Thyroid gland (tissue), 4 donors: ENCODE measurements around the gene PDE6A.

ENCODE experiments used
- POLR2A ChIP-seq, 2 donors: fragments of 450-650 bp; IDR thresholded peaks; one replicate each; pipeline ENCODE4 v1.6.1; 2017; ENCODE audit warnings: antibody characterized with exemption in 2 of 2, mild to moderate bottlenecking in 2 of 2, moderate library complexity in 1 of 2
- TF ChIP-seq, protein P1 (sequence below), 6 experiments: fragments of 200-600 bp in 3 of 6; fragments of 450-650 bp in 3 of 6; sonication (generic) in 3 of 6; IDR thresholded peaks; one replicate each; pipeline ENCODE4 v1.5.1; 2016 to 2019; ENCODE audit warnings: antibody characterized with exemption in 6 of 6, mild to moderate bottlenecking in 2 of 6, inconsistent platforms in 1 of 6, moderate library complexity in 1 of 6

GRCh38 chr5:149865746-149866145, 78.8 kb downstream of the PDE6A start:
- TF ChIP-seq, protein P1, sequence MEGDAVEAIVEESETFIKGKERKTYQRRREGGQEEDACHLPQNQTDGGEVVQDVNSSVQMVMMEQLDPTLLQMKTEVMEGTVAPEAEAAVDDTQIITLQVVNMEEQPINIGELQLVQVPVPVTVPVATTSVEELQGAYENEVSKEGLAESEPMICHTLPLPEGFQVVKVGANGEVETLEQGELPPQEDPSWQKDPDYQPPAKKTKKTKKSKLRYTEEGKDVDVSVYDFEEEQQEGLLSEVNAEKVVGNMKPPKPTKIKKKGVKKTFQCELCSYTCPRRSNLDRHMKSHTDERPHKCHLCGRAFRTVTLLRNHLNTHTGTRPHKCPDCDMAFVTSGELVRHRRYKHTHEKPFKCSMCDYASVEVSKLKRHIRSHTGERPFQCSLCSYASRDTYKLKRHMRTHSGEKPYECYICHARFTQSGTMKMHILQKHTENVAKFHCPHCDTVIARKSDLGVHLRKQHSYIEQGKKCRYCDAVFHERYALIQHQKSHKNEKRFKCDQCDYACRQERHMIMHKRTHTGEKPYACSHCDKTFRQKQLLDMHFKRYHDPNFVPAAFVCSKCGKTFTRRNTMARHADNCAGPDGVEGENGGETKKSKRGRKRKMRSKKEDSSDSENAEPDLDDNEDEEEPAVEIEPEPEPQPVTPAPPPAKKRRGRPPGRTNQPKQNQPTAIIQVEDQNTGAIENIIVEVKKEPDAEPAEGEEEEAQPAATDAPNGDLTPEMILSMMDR (IDR thresholded peaks at IDR 0.05), result no peak
- no peak for TF ChIP-seq POLR2A (IDR thresholded peaks at IDR 0.05)
